ENCODE data around the gene N4BP2L2.
"Not testable (repeated sequence)": the region's sequence is repeated elsewhere in the genome, so short reads cannot be mapped to it uniquely, and the experiment has no call there.

Gene N4BP2L2

DNA sequence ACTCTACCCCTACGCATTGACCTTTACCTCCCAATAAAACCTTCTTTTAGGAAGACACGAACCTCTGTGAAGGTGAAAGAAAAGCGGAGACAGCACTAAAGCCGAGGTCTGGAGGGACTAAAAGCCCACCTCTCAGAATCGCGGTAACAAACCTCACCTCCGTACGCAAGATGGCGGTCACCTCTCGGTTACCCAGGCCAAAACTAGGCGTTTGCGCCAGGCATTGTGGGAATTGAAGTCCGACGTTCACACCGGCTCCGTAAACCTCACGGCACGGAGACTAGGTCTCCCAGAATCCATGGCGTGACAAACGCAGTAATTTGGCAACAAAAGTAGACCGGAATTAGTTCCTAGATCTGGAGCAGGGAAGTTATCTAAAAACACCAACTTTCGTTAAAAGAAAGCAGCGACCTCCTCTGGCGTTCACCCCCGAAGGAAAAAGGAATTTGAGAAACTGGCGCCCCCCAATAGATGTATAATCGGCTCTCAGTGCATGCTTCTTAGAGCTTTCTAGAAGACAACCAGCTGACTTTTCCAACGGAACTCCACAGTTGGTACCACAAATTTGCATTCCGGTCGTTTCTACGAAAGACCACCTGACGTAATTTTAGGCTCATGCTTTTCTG is at the start of gene N4BP2L2:
TSS of gene N4BP2L2 (minus strand) at position 175 of the 626 bp plus-strand sequence. CDS start 1,768 bp downstream, outside the sequence.
- peak; percentile 98 for DNase-seq (ENCODE audit: low spot score)

DNA sequence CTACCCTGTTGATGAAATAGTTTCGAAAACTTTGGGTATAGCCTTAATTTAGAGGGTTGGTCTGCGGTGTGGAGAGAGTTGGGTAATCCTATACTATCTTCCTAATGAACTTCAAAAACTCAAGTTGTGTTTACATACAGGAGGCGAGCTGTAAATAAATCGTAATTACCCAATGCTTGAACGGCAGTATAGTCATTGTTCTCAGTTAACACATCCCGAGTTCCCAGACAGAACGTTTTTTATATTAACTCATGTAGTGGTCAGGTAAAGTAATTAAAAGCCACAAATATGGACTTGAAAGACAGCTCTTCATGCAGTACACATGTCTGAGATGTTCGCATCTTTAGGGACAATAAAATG is 49.2 kb upstream of the N4BP2L2 start:
- DNase-seq (ENCODE audit: low spot score): no peak

DNA sequence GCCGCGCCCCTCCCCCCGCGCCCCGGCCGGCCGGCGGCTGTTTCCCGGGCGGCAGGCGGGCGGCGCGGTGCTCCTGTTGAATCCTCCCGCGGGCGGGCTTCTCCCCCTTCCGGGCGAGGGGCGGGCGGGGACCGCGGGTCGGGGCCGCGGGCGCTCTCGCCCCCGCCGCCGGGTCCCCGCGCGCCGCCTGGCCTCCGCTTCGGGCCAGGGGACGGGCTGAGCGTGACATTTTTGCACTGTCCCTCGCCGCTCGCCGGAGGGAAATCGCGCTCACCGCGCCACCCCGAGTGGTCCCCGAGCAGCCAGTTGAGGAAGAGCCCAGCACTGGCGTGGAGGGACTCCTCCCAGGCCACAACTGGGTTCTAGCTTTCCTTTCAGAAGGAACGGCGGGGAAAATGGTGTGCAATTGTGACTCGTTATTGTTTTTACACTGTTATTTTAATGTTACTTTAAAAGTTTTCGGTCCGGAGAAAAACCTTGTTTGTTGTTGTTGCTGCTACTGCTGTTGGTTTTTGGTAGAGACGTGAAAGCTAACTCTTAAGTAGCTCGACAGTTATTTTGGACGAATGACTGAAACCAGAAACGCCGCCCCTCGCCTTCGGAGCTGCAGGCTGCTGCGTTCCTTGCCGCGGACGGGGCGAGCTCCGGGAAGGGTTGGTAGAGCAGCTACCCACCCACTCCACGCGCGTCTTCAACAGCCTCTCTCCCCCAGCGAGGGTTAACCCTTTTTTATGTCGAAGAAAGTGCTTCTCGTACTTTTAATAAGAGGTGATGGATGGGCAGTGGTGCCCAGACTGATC is 48.6 kb upstream of the N4BP2L2 start:
- peak; percentile 45 for DNase-seq (ENCODE audit: low spot score)

DNA sequence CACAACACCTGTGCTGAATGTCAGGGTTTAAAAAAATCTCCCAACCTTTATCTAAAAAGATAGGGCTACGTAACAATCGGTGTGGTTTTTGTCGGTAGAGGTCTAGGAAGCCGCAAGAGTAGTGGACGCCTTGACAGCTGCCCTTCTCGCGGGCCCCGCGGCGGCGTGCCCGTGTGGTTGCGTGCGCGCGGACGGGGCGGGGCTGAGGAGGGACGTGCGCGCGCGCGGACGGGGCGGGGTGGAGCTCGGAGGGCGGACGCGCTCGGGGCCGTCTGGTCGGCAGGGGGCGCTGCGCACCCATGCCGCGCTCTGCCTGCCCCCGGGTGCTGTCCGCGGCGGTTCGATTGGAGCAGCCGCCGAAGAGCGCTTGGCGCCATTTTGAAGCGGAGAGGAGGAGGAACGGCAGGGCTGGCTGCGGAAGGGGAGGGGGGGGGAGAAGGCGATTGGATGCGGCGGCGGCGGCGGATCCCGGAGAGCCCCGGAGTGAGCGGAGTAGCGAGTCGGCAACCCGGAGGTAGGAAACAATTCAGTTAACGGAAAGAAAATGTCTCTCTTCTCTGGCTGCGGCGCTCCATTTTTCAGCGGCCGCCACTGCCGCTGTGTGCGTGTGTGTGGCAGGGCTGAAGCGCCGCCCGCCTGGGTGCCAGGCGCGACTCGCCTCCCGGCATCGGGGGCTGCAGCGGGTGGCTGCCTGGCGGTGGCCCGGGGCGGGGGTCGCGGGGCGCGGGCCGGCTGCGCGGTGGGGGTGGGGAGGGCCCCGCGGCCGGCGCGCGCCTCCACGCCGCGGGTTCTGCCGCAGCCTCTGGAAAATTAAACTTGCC is 47.7 kb upstream of the N4BP2L2 start, which contains the start of gene PDS5B:
TSS of gene PDS5B (plus strand) at position 373 of the 821 bp plus-strand sequence. CDS start 62,321 bp downstream, outside the sequence.
- peak; percentile 95 for DNase-seq (ENCODE audit: low spot score)

DNA sequence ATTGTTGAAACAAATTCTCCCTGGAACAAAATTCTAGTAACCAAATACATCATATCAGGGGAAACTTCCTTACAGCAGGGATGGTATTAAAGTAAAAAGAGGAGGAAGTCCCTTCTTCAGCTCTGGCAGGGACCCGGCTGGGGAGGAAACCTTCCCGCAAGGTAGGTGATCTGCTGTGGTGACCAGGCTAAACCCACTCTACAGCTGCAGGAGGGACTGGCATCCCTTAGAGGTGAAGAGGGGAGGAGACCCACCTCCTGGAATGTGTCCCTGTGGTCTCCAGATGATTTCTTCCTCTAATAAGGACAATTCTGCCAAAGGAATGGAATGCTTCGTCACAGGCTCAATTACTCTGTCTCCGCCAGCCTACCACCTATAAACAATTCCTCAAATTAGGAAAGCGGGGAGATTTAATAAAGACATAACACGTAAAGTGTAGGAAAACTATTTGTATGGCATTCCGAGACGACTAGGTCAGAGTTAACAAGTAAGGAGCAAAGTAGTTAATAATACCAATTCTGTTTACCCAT is 47.0 kb upstream of the N4BP2L2 start:
- no peak for DNase-seq (ENCODE audit: low spot score)

DNA sequence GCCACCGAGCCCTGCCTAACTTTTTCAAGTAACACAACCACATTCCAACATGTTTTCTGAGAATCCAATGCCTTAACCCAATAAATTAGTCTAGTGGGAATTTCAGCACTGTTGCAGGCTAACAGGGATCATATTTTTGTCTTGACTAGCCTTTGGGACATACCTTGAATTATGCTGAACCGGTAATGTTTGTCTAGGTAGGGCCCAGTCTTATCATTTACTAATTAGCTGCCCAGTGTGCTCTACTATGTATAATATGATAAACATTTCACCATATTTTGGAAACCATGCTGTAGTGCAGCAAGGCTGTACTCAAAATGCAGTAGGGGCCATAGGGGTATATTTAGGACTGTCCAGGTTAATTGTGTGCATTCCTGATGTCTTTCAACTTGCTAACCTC is 44.4 kb upstream of the N4BP2L2 start:
- no peak for DNase-seq (ENCODE audit: low spot score)

DNA sequence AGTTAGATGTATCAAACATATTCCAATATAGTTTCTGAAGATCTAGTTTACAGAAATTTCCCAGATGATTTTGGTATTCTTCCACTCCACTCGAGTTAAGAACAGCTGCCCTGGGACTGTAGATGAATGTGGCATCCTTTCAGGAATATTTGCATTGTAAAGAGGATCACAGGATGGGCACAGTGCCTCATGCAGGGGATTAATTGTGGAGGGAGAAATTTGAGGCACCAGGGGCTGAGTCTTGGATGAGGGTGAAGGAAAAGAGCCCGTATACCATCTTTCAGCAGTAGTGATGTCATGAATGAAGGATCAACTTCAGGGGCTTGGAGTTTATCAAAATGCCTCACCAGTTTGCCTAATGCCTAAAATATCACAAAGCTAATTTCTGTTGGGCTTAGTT is 43.7 kb upstream of the N4BP2L2 start:
- no peak for DNase-seq (ENCODE audit: low spot score)

DNA sequence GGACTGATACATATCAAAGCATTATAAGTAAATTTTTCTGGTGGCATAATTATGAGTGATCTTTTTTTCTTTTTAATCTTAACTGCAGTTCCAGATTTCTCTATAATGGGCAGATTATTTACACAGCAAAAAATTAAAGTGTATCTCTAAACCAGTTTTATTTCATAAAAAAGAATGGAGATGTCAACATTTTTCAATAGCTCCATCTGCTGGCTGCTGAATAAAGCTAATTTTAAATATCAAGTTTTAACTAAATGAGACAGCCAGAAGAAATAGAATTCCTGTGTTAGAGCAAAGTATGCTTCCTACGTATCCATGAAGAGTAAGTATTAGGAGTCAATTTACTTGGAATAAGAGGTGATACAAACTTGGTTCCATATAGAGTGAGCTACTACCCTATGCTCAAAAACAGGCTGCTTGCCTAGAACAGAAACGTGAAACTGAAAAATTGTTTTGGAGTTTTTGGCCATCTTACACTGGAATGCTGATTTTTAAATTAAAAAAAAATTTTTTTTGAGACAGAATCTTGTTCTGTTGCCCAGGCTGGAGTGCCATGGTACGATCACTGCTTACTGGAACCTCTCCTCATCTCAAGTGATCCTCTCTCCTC is 42.7 kb upstream of the N4BP2L2 start:
- peak; percentile 34 for DNase-seq (ENCODE audit: low spot score)

DNA sequence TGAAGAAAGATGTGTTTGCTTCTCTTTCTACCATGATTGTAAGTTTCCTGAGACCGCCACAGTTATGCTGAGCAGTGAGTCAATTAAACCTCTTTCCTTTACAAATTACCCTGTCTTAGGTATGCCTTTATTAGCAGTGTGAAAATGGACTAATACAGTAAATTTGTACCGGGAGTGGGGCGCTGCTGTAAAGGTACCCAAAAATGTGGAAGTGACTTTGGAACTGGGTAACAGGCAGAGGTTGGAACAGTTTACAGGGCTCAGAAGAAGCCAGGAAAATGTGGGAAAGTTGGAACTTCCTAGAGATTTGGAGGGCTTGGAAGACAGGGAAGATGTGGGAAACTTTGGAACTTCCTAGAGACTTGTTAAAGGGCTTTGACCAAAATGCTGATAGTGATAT is 38.4 kb upstream of the N4BP2L2 start:
- no peak for DNase-seq (ENCODE audit: low spot score)

DNA sequence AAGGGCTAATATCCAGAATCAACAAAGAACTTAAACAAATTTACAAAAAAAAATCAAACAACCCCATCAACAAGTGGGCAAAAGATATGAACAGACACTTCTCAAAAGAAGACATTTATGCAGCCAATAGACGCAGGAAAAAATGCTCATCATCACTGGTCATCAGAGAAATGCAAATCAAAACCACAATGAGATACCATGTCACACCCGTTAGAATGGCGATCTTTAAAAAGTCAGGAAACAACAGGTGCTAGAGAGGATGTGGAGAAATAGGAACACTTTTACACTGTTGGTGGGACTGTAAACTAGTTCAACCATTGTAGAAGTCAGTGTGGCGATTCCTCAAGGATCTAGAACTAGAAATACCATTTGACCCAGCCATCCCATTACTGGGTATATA is 37.1 kb upstream of the N4BP2L2 start:
- not testable (repeated sequence) for DNase-seq (ENCODE audit: low spot score)

DNA sequence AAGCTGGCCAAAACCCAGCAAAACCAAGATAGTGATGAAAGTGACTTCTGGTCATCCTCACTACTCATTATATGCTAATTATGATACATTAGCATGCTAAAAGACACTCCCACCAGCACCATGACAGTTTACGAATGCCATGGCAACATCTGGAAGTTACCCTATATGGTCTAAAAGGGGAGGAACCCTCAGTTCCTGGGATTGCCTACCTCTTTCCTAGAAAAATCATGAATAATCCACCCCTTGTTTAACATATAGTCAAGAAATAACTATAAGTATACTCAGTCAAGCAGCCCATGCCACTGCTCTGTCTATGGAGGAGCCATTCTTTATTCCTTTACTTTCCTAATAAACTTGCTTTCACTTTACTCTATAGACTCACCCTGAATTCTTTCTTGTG is 22.2 kb upstream of the N4BP2L2 start:
- DNase-seq (ENCODE audit: low spot score): not testable (repeated sequence)

DNA sequence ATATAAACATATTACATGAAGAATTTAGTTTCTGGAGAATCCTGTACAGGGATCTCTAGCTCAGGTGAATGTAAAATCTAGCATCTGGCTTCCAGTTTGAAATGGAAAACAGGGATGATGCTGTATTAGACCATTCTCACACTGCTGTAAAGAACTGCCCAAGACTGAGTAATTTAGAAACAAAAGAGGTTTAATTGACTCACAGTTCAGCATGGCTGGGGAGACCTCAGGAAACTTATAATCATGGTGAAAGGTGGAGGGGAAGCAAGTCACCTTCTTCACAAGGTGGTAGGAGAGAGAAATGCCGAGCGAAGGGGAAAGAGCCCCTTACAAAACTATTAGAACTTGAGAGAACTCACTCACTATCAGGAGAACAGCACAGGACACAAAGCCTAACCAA is 17.0 kb upstream of the N4BP2L2 start:
- no peak for DNase-seq (ENCODE audit: low spot score)

DNA sequence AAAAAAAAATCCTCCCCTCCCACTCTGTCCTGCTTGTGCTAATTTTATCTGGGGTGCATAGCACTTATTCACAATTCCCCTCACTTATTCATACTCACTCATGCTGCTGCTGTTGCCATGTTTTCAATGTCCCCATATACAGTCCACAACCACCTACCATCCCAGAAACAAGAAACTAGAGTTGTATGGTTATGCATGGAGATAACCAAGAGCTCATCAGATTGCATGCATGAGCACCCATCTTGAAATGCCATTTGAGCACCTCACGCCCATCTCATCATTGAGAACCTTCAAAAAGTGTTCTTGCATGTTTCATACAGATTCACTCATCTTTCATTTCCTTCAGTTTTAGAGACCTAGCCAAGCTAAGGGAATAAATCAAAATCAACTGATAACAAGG is 15.1 kb upstream of the N4BP2L2 start:
- no peak for DNase-seq (ENCODE audit: low spot score)

DNA sequence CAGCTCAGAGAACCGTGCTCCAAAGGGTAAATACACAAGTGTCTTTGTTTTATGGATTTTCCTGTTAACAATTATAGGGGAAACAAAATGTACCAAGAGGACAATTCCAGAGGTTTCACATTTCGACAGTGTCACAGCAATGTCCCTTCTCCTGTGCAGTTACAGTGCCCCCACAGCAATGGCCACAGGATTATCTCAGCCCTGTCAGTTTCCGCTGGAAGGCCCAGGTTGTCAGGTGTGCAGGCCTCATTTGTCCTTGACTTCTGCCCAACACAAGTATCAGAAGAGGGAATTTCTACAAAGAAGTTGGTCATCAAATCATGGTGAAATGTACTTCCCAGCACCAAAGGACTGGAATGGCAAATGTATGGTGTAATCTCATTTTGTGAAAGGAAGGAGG is 11.2 kb upstream of the N4BP2L2 start:
- DNase-seq (ENCODE audit: low spot score): no peak

DNA sequence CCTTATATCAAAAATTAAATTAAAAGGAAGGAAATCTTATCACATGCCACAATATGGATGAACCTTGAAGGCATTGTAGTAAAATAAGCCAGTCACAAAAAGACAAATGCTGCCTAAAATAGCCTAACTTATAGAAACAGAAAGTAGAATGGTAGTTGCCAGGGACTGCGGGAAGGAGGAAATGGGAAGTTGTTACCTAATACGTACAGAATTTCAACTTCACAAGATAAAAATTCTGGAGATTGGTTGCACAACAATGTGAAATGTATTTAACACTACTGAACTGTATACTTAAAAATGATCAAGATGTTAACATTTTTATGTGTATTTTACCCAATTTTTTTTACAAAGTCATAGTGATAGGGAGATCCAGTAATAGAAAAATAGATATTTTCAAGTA is 10.2 kb upstream of the N4BP2L2 start:
- no peak for DNase-seq (ENCODE audit: low spot score)

DNA sequence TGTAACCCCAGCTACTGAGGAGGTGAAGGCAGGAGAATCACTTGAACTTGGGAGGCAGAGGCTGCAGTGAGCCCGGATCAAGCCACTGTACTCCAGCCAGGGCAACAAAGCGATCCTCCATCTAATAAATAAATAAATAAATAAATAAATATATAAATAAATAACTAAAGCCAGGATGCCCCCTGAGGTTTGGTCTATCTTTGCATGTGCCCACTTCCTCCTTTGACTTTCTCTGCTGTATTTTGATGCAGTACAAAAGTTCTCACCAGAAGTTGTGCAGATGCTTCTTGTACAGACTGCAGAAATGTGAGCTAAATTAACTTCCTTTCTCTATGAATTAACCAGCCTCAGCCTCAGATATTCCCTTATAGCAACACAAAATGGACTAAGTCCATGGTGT is 6.5 kb upstream of the N4BP2L2 start:
- no peak for DNase-seq (ENCODE audit: low spot score)

DNA sequence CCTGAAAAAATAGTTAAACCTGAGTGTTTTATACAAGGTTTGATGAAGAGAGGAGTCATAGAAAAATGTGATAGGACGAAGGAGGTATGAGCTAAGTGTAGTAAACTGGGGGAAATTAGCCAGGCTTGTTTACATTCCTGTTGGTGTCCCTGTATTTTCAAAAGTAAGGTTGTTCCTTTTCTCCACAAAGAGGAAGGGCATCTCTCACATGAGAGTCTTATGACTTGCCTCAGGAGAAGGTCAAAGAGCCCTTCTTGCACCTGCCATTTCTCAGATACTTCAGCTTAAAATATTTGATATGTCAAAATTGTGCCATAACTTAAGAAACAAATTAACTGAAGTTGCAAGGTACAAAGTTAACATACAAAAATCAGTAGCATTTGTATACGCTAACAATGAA is 3.6 kb upstream of the N4BP2L2 start:
- DNase-seq (ENCODE audit: low spot score): no peak

DNA sequence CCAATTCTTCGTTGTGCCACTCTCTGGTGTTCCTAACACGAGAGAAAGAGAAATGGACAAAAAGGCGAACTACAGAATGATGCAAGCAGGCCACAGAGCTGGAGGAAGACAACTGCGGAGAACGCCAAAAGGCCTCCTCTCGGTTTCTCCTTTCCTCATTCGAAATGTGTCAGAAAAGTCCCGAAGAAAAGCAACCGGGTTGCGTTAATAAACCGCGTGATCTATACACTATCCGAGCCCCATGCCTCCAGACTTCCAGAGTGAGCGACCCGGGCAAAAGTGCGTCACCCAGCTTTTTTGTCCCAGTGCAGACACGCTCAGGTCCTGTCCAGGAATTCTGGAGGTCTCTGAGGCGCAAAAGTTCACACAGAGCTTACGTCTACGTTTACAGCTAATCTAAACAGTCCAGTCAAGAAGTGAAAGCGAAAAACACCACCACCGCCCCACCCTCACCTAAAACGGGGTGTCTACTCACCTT is 413 bp downstream of the N4BP2L2 start:
- no peak for DNase-seq (ENCODE audit: low spot score)

DNA sequence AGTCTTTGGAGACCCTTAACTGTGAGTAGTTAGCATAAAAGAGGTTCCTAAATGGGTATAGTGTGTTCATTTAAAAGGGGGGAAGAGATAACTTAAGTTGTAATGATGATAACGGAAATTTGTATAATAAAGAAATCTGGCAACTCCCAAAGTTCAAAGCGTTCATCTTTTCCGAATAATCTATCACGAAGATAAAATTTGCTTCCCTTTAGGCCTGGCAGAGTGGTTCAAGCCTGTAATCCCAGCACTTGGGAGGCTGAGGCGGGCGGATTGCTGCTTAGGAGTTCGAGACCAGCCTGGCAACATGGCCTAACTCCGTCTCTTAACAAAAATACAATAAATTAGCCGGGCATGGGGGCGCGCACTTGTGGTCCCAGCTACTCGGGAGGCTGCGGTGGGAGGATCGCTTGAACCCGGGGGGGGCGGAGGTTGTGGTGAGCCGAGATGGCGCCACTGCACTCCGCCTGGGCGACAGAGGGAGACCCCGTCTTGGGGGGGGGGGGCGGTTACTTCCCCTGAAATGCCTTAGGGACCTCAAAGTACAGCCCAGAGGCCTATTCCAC is 934 bp downstream of the N4BP2L2 start:
- DNase-seq (ENCODE audit: low spot score): peak; percentile 19

DNA sequence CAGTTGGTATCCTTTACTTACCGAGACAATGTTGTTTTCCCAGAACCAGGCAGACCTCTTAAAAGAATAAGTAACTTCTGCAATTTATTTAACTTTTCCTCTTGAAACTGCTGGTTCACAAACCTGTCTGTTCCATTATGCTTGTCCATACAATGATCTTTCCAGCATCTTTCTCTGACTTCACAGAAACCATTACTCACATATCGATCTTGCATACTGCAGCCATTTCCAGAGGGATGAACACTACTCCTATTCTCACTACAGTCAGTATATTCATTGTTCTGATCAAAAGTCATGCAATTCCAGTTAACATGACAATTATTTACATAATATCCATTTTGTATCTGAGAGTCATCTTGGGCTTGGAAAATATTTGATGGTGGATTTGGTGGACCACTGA is 2.8 kb downstream of the N4BP2L2 start:
- DNase-seq (ENCODE audit: low spot score): no peak

DNA sequence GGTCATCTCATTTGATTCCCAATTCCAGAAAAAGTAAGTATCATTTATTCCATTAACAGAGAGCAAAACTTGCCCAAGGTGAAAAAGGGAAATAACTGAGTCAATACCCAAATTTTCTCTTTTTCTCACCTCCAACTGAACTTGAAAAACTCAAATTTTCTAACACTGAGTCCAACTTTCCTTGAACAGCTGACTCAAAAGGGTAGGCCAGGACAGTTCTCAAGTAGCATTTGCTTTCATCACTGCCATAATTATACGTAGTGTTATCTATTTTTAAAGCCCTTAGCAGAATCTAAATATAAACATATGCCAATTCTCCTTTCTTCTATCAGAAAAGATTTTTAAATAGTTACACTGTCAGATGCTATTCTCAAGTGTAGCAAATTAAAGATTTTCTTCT is 3.5 kb downstream of the N4BP2L2 start:
- DNase-seq (ENCODE audit: low spot score): no peak

DNA sequence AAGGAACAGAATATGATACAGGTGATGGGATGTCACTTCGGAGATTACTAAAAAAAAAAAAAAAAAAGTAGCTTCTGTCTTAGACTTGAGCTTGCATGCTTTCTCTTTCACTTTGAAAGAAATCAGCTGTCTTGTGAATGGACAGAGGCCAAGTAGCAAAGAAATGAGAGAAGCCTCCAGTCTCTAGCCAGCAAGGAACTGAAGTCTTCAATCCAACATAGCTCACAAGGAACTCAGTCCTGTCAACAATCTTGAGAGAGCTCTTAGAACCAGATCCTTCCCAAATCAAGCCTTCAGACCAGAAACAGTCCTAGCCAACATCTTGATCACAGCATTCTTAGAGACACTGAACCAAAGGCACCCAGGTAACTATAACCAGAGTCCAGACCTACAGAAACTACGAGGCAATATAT is 7.7 kb downstream of the N4BP2L2 start:
- peak; percentile 51 for DNase-seq (ENCODE audit: low spot score)
